C4-2B (cell line): ENCODE results near the gene AKR1C3.

Source experiments
- CTCF ChIP-seq: fragments of 450-650 bp; conservative IDR thresholded peaks from 2 replicates; pipeline ENCODE4 v1.5.1; 2017; ENCODE audit warnings: mild to moderate bottlenecking
- ZFX ChIP-seq: fragments of 450-650 bp; IDR thresholded peaks from 2 replicates; pipeline ENCODE4 v1.6.1; 2017

GRCh38 chr10:5068274-5068984 is 25.8 kb upstream of the AKR1C3 start:
- TF ChIP-seq CTCF (no peak), ZFX (no peak)
